Measurements from ENCODE around the gene PIK3R5. TPM values are rescaled to one million over a fixed set of nuclear protein-coding genes. Genes with fewer than 3 reads are reported as not detected.

Gene PIK3R5
- total RNA-seq, 2 experiments from 2014 or later, result 27.9 to 32.6 TPM

DNA sequence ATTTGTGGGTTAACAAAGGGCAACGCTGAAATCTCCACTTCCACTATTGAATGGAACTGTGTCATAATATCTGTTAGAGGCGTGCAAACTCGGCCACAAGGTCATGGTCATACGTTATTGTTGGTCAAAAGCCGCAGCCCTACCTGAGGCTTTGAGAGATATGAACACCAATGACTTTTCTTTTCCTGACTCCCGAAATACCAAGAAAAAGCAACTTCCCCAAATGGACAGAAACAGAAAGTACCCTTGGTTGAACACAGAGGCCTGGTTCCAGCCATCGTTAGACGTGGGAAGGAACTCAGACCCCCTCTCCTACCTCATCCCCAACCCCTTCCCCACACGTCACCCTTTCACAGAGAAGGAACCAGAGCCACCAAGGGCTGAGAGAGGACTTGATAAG lies 1.4 kb upstream of the PIK3R5 start:
- Mint-ChIP-seq H3K36me3 (peaks cover 28% of the 10 kb centered on the region), H3K4me3 (peak overlapping the region; percentile 93), H3K4me1 (peaks cover 38% of the 10 kb centered on the region), H3K9me3 (peaks cover 21% of the 10 kb centered on the region), H3K27me3 (no peaks in the 10 kb centered on the region), H3K27ac (no peak overlapping the region)
- no peak for DNase-seq

DNA sequence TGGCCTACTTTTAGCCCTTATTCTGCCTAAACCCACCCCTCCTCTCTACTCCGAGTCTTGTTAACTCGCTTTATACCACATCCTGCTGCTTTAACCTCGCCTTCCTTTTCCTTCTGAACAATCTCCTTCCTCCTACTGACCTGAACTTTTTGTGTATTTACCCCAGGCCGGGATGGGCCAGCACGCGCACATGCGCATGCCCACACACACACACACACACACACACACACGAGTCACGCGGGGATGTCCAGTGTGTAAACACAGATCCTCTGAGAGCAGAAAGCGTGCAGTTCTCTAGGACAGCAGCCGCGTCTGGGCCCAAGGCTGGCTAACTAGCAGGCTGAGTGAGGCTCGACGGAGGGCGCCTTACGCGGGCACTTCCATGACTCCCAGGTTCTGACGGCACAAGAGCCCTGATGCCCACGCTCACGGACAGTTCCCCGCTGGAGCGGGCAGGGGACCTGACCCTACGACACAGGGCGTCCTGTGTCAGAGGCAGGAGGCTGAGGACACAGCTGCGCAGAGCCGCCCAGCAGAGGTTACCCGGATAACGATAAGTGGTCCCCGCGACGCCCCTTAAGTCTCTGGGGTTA lies 610 bp downstream of the PIK3R5 start:
- H3K36me3 Mint-ChIP-seq, result peaks cover 34% of the 10 kb centered on the region
- DNase-seq, result peak; percentile 48
- H3K4me1 Mint-ChIP-seq, result peaks cover 54% of the 10 kb centered on the region
- H3K27me3 Mint-ChIP-seq, result no peaks in the 10 kb centered on the region
- H3K9me3 Mint-ChIP-seq, result peaks cover 19% of the 10 kb centered on the region
- H3K27ac Mint-ChIP-seq, result peak overlapping the region; percentile 94
- peak overlapping the region; percentile 93 for H3K4me3 Mint-ChIP-seq

DNA sequence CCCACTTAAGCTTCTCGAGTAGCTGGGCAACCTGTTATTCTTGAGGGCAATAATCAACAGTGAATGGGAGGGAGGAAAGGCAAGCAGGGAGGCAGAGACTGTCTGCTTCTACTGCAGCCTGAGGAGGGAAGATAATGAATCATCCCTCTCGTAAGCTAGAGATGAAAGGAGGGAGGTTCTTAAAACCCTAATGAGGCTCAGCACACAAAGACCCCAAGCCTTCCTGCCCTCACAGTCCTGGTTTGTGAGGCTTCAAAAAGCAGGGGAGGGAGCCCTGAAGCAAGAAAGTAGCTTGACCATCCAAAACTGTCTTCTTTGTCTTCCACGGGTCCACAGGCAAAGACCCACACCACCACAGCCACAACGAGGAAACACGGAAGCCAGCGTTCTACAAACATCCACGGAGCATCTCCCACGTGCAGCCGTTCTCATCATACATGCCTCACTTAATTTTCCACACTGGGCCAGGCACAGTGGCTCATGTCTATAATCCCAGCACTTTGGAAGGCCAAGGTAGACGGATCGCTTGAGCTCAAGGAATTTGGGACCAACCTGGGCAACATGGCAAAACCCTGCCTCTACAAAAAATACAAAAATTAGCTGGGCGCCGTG lies 1.8 kb downstream of the PIK3R5 start:
- peak overlapping the region; percentile 93 for H3K4me3 Mint-ChIP-seq
- peak overlapping the region; percentile 94 for H3K27ac Mint-ChIP-seq
- H3K4me1 Mint-ChIP-seq, result peaks cover 65% of the 10 kb centered on the region
- no peak for DNase-seq
- peaks cover 13% of the 10 kb centered on the region for H3K9me3 Mint-ChIP-seq
- H3K36me3 Mint-ChIP-seq, result peaks cover 46% of the 10 kb centered on the region
- H3K27me3 Mint-ChIP-seq, result no peaks in the 10 kb centered on the region

DNA sequence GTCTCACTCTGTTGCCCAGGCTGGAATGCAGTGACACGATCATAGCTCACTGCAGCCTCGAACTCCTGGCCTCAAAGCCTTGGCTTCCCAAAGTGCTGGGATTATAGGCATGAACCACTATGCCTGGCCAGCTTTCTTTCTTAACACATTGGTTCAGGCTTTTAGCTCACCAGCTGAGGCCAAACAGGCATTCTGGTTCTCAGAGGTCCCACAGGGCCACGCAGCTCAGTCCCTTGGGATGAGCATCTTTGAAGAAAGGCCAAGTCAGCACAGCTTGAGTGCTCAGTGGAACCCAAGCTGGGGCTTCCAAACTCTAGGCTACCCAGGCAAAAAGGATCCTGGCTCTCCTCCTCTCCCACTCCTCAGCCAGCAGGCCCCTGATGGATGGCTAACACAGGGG lies 2.5 kb downstream of the PIK3R5 start:
- no peaks in the 10 kb centered on the region for H3K27me3 Mint-ChIP-seq
- DNase-seq, result no peak
- H3K36me3 Mint-ChIP-seq, result peaks cover 46% of the 10 kb centered on the region
- H3K27ac Mint-ChIP-seq, result peak overlapping the region; percentile 94
- peaks cover 8% of the 10 kb centered on the region for H3K9me3 Mint-ChIP-seq
- H3K4me1 Mint-ChIP-seq, result peaks cover 67% of the 10 kb centered on the region
- peak overlapping the region; percentile 93 for H3K4me3 Mint-ChIP-seq

DNA sequence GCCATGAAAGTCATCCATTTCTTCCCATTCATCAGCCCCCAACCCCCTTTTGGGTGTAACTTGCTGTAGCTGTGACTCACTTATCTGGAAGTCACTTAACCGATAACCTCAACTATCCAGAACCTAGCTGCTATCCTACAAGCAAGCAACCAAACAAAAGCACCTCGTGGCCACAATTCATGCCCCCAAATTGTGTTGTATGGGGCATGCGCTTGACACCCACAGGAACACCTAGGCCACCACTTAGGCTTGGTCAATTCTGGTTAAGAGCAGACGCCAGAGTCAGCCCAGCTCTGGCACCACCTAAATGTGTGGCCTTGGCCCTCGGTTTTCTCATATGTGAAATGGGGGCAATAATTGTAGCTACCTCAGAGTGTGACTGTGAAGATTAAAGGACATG lies 3.7 kb downstream of the PIK3R5 start:
- Mint-ChIP-seq H3K9me3 (peaks cover 3% of the 10 kb centered on the region), H3K27ac (peak overlapping the region; percentile 0), H3K27me3 (no peaks in the 10 kb centered on the region), H3K36me3 (peaks cover 44% of the 10 kb centered on the region), H3K4me1 (peaks cover 66% of the 10 kb centered on the region), H3K4me3 (peak overlapping the region; percentile 36)
- DNase-seq, result no peak

DNA sequence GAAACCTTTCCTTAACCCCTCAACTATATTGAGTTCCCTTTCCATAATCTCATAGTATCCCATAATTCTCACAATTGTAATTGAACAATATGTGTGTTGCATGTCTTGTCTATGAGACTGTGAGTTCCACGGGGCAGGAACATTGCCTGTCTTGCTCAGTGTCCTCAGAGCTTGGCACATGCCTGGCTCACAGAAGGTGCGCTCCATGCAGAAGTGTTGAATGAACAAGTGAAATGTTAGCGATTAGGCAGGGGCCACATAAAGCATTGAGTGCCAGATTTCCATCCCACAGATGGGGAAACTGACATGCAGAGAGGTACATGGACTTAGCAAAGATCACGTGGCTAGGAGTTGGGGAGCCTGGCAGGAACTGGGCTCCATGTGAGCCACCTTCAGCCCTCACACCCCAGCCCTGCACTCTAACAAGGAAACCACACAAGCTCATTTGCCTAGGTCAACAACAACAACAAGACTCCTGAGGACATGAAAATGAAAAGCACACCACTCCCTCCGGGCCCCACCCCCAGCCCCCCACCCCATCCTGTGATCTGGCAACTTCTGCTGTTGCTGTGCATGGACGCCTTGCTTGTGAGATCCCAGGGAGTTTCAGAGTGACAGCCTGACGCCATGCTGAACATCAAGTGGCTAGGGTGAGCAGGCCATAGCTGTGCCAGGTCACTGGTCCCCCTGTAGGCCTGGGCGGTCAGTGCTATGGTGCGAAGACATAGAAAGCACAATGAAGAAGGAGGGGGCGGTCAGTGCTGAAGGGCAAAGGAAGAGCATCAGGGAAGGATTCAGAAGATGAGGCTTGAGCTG lies 5.0 kb downstream of the PIK3R5 start:
- Mint-ChIP-seq H3K36me3 (peaks cover 47% of the 10 kb centered on the region), H3K4me3 (peak overlapping the region; percentile 49), H3K4me1 (peaks cover 76% of the 10 kb centered on the region), H3K27ac (peak overlapping the region; percentile 35), H3K27me3 (no peaks in the 10 kb centered on the region), H3K9me3 (peaks cover 3% of the 10 kb centered on the region)
- no peak for DNase-seq

DNA sequence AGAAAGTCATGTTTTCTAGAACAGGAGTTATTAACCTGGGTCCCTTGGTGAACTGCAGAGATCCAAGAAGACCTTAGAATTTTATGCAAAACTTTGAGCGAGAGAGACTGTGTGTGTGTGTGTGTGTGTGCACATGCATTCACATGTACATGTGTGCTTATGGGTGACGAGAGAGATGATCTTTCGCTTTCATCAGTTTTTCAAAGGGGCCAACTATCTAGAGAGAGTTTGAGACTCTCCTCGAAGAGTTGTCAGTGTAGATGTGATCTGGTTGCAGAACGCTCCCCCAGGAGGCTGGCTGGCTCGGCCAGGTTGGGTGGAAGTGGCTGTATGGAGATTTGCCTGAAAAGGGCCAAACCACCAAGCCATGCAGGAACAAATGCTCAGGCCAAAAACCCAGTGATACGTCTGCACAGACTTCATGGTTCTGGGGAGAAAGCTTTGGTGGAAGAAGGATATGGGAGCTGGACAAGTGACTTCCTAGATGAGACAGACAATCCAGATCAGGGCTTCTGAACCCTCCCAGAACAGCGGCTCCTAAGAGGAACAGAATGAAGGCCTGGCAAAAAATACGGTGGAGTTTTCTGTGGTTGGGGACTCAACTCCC lies 6.1 kb downstream of the PIK3R5 start:
- peaks cover 51% of the 10 kb centered on the region for H3K36me3 Mint-ChIP-seq
- no peaks in the 10 kb centered on the region for H3K27me3 Mint-ChIP-seq
- H3K4me3 Mint-ChIP-seq, result peak overlapping the region; percentile 15
- H3K27ac Mint-ChIP-seq, result peak overlapping the region; percentile 76
- DNase-seq, result no peak
- H3K4me1 Mint-ChIP-seq, result peaks cover 84% of the 10 kb centered on the region
- H3K9me3 Mint-ChIP-seq, result peaks cover 3% of the 10 kb centered on the region

DNA sequence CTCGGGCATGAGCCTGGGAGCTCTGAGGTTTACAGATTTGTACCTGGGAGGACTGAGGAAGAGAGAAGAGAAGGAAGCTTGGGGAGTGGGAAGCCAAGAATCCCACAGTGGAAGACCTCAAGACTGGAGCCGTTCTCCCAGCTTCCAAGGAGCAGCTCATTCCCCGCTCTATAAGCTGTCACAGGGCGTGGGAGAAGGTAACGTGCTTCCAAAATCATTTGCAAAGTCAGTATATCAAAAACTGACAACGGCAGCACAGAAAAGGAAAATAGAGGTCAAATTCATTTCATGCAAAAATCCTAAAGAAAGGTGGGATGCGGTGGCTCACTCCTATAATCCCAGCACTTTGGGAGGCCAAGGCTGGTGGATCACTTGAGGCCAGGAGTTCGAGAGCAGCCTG lies 7.8 kb downstream of the PIK3R5 start:
- peaks cover 55% of the 10 kb centered on the region for H3K36me3 Mint-ChIP-seq
- peaks cover 5% of the 10 kb centered on the region for H3K9me3 Mint-ChIP-seq
- H3K27ac Mint-ChIP-seq, result peak overlapping the region; percentile 26
- H3K4me3 Mint-ChIP-seq, result peak overlapping the region; percentile 12
- DNase-seq, result no peak
- no peaks in the 10 kb centered on the region for H3K27me3 Mint-ChIP-seq
- H3K4me1 Mint-ChIP-seq, result peaks cover 89% of the 10 kb centered on the region

DNA sequence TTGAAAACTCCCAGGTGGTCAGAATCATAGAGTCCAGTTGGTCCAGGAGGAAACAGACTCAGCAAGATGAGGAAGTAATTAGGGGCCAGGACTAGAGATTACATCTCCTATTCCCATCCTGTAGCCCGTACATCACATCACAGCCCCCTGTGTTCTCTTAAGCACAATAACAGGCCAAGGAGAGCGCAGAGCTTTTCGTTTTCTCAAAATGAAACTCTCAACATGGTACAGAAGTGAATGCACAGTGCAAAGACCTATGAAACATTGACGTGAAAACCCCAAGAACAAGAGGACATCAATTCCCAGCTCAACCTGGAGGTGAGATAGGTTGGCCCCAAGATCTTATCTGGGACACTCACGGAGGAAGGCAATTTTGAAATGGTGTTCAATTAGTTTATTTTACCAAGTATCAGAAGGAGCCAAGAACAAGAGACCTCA lies 9.0 kb downstream of the PIK3R5 start:
- no peaks in the 10 kb centered on the region for H3K27me3 Mint-ChIP-seq
- peaks cover 91% of the 10 kb centered on the region for H3K4me1 Mint-ChIP-seq
- H3K27ac Mint-ChIP-seq, result peak overlapping the region; percentile 78
- DNase-seq, result no peak
- H3K9me3 Mint-ChIP-seq, result peaks cover 14% of the 10 kb centered on the region
- peak overlapping the region; percentile 23 for H3K4me3 Mint-ChIP-seq
- peaks cover 68% of the 10 kb centered on the region for H3K36me3 Mint-ChIP-seq

DNA sequence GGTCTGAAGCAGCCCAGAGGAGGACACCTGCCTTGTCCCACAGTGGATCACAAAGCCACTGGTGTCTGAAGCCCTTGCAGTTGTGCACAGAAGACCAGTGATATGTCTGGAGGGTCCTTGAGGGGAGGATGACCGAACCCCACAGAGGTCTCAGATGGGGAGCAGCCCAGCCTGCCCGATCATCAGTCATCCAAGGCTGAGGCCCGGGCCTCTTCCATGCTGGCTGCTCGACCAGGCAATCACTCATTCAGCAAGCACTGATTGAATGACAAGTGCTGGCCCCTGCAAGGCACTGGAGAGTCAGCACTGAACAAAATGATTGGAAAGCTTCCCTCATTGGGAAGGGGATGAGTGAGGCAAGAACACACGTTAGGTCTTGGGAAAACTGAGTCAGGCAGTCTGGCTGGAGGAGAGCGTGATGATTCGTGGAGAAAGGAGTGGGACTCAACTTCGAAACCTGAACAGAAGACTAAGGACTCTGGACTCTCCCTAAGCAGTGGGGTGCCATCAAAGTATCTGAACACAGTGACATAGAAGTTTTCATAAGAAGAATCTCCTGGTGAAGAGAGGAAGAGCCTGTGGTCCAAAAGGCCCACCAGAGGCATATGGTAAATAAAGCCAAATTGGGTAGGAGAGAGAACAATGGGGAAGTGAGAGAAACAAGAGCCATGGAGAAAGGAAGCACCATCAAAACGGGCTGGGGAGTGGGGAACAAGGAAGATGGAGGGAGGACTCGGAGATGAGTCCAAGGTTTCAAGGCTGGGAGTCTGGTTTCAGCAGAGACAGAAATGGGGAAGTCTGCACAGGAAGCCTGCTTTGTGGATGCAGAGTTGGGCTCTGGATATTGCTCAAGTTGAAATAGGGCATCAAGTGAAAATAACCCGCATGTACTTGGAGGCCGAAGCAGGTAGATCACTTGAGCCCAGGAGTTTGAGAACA lies 10.2 kb downstream of the PIK3R5 start:
- Mint-ChIP-seq H3K4me3 (peak overlapping the region; percentile 6), H3K27me3 (no peaks in the 10 kb centered on the region), H3K4me1 (peaks cover 95% of the 10 kb centered on the region), H3K27ac (peak overlapping the region; percentile 88), H3K36me3 (peaks cover 75% of the 10 kb centered on the region), H3K9me3 (peaks cover 20% of the 10 kb centered on the region)
- DNase-seq, result no peak

DNA sequence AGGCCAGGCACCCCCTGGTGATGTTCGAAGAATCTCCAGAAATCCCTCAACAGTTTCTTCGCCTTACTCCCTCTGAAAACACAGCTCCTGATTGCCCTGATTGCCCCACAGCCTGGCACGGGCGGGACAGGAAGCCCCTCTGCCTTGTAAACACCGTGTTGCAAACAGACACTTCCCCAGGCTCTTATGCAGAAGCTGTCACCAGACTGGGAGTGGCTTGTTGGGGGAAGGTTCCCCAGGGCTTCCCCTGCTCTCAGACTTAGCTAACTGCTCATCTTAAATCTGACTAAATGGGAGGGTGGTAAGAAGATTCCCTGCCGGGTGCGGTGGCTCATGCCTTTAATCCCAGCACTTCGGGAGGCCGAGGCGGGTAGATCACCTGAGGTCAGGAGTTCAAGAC lies 11.2 kb downstream of the PIK3R5 start:
- Mint-ChIP-seq H3K4me3 (peak overlapping the region; percentile 50), H3K27ac (peak overlapping the region; percentile 88), H3K4me1 (peaks cover 94% of the 10 kb centered on the region), H3K9me3 (peaks cover 21% of the 10 kb centered on the region), H3K36me3 (peaks cover 72% of the 10 kb centered on the region), H3K27me3 (no peaks in the 10 kb centered on the region)
- peak; percentile 59 for DNase-seq

DNA sequence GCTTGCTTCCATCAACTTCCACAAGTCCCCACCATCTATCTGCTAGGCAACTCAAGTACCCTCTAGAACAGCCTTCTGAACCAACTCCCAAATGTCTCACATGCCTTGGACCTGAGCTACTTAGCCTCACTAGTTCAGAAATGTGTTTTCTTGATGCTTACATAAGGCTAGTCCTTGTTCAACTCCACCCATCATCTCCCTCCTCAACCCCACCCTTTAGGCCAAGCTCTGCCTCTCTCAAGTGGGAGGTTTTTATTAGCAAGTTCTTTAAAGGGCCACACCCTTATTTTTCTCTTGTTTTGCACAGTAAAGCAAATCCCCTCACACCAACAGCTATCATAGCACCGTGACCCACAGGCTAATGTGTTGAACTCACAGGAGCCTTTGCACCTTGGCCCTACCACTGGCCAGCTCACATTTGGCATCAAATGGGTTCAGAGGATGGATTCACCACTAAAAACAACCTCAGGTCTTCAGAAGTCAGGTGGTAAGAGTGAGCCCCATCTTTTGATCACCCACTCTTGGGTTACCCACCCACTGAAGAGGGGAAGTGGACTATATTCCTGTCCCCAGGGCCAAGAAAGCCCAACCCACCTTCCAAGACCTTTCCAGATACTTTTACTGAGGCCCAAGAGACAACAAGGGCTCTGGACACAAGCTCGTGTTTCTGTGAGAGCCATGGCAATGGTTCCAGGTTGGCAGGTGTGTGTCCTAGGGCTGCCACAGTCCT lies 12.2 kb downstream of the PIK3R5 start:
- Mint-ChIP-seq H3K36me3 (peaks cover 64% of the 10 kb centered on the region), H3K4me3 (no peak overlapping the region), H3K4me1 (peaks cover 94% of the 10 kb centered on the region), H3K9me3 (peaks cover 21% of the 10 kb centered on the region), H3K27me3 (no peaks in the 10 kb centered on the region), H3K27ac (peak overlapping the region; percentile 6)
- DNase-seq, result no peak

DNA sequence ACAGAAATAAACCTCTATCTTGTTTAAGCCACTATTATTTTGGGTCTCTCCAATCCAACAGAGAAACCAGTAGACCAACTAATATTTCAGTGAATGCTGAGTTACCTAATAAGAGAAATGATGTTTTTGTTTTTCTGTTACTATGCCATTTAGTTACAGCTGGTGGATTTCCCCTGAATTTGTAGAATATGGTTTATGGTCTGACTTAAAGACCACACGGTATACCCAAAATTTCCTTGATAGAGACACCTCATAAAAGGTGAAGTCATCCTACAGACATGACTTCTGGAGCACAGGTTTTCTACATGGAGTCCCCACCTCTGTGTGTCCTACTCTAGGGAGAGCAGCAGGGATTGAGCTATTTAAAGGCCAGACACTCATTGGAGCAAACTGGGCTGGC lies 13.3 kb downstream of the PIK3R5 start:
- Mint-ChIP-seq H3K27ac (peak overlapping the region; percentile 71), H3K27me3 (no peaks in the 10 kb centered on the region), H3K4me3 (no peak overlapping the region), H3K36me3 (peaks cover 65% of the 10 kb centered on the region), H3K4me1 (peaks cover 90% of the 10 kb centered on the region), H3K9me3 (peaks cover 24% of the 10 kb centered on the region)
- no peak for DNase-seq

DNA sequence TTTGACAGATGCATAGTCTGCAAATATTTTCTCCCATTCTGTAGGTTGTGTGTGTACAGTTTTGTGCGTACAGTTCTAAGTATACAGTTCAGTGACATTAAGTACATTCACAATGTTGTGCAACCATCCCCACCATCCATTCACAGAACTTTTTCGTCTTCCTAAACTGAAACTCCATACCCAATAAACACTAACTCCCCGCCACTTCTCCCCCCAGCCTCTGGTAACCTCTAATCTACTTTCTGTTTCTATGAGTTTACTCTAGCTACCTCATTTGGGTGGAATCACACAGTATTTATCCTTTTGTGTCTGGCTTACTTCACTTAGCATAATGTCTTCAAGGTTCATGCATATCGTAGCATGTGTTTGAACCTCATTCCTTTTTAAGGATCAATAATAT lies 14.3 kb downstream of the PIK3R5 start:
- Mint-ChIP-seq H3K4me1 (peaks cover 90% of the 10 kb centered on the region), H3K27me3 (no peaks in the 10 kb centered on the region), H3K27ac (peak overlapping the region; percentile 22), H3K36me3 (peaks cover 68% of the 10 kb centered on the region), H3K9me3 (peaks cover 24% of the 10 kb centered on the region), H3K4me3 (no peak overlapping the region)
- DNase-seq, result no peak
